HFF-Myc (cell line): Measurements from ENCODE around the gene KRT72.

ENCODE experiments used
- DNase-seq: peaks from one replicate; pipeline ENCODE4 v3.0.0-alpha.2; 2011; ENCODE audit warnings: low read depth; ENCODE audit errors: extremely low read depth
- H3K4me3 ChIP-seq: replicated peaks from 2 replicates; pipeline ENCODE4 v1.5.1; 2011; ENCODE audit warnings: low read depth, mild to moderate bottlenecking, control low read depth, low read length
- TF ChIP-seq, protein P1 (sequence below): IDR thresholded peaks from 2 replicates; pipeline ENCODE4 v1.5.1; 2012; ENCODE audit warnings: mild to moderate bottlenecking, low read depth, low read length, control low read depth; ENCODE audit errors: missing control alignments

KRT72 gene

DNA sequence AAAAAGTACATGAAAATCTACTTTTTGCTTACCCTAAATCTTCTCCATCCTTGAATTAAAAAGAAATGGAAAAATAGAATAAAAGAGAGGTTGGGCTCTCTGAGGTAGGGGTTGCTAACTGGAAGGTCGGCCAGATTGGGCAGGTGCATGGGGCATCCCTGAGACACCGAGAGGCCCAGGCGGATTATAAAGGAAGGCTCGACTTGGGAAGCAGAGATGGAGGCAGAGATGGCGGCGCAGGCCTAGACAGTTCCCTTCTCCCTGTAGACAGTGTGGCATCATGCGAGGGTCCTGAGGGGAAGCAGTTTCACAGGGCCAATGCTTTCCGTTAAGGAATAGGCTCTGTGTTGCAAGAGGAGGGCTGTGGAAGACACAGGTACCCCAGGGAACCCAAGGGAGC is 23.9 kb downstream of the KRT72 start:
- no peak overlapping the region for H3K4me3 ChIP-seq
- TF ChIP-seq, protein P1, sequence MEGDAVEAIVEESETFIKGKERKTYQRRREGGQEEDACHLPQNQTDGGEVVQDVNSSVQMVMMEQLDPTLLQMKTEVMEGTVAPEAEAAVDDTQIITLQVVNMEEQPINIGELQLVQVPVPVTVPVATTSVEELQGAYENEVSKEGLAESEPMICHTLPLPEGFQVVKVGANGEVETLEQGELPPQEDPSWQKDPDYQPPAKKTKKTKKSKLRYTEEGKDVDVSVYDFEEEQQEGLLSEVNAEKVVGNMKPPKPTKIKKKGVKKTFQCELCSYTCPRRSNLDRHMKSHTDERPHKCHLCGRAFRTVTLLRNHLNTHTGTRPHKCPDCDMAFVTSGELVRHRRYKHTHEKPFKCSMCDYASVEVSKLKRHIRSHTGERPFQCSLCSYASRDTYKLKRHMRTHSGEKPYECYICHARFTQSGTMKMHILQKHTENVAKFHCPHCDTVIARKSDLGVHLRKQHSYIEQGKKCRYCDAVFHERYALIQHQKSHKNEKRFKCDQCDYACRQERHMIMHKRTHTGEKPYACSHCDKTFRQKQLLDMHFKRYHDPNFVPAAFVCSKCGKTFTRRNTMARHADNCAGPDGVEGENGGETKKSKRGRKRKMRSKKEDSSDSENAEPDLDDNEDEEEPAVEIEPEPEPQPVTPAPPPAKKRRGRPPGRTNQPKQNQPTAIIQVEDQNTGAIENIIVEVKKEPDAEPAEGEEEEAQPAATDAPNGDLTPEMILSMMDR: no peak
- no peak for DNase-seq

DNA sequence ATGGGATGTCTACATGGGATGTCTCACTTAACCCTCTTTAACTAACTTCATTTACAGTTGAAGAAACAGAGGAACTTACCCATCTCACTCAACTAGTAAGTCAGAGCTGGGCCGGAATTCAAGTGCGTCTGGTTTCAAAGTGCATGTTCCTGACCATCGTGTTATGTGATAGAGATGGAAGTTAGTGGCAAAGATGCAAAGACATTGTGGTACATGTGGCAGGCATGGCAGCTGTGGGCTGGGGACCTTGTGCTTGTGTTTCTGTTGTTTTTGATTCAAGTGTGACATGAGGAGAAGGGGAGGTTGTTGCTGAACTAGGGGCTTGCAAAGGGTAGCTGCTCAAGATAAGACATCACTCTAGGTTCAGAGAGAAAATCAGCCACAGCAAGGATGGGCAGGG is 25.3 kb downstream of the KRT72 start:
- H3K4me3 ChIP-seq: no peak overlapping the region
- TF ChIP-seq, protein P1: no peak
- no peak for DNase-seq

DNA sequence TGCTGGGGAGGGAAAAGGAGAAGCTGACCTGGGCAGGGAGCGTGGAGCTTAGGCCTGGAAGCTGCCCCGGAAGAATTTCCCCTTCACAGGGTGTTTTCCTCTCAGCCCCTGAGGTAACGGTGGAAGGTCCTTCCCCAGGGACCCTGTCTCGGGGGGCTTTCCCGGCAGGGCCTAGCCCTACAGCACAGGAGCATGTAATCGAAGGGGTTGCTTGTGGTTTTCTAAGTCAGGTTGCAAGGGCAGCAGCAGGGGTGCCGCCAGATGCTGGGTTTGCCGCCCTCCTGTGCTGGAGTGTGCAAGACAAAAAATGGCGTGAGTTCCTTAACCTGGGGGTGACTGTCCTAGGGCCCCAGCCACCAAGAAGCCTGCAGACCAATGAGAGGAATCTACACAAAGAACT is 26.0 kb downstream of the KRT72 start:
- TF ChIP-seq, protein P1: no peak
- H3K4me3 ChIP-seq: no peak overlapping the region
- DNase-seq: no peak

DNA sequence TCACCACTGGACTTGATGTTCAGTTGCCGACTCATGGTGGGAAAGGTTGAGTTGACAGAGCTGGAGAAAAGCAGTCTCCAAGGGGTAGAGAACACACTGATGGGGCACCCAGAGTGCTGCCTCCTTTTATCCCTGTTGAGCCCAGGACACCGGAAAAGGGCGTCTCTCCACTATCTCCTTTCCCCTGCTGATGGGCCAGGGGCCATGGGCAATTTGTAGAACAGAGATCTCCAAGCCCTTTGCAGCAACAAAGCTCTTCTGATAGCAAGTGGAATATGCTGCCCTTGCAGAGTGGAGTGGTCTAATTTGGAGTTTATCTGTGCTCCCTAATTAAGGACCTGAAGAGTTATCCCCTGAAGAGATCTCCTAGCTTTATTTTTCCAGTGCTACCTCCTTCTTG is 27.5 kb downstream of the KRT72 start, which contains the start of gene KRT74:
KRT74 (minus strand) TSS at position 101 of the 400 bp plus-strand sequence; CDS start at position 35, 66 bp downstream.
- no peak within 1 kb of the TSS for H3K4me3 ChIP-seq
- TF ChIP-seq, protein P1: no peak
- DNase-seq: no peak

DNA sequence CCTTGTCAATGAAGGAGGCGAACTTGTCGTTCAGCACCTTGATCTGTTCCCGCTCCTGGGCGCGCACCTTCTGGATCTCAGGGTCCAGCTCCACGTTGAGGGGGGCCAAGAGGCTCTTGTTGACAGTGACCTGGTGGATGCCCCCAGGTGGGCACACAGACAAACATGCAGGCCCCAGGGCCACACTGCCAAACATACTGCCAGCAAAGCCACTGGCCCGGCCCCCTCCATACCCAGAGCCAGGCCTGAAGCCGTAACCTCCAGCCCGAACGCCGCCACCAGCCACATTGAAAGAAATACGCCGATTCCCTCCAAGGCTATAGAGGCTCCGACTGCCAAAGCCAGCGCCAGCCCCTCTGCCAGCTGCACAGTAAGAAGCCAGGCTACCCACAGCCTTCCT is 28.0 kb downstream of the KRT72 start:
- TF ChIP-seq, protein P1: no peak
- no peak overlapping the region for H3K4me3 ChIP-seq
- DNase-seq: no peak

DNA sequence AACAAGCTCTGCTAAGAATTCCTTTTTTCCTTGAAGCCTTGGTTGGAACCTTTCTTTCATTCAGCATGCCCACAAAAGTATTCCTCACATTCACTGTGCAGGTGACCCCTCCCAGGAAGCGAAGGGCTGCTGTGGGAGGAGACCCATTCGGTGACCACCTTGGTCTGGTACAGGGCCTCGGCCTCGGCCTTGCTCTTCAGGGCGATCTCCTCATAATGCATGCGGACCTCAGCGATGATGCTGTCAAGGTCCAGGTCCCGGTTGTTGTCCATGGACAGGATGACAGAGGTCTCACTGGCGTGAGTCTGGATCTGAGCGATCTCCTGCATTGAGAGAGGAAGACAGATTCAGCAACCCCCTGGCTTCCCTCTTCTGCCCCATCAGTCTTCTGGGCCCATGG is 30.8 kb downstream of the KRT72 start:
- TF ChIP-seq, protein P1: no peak
- no peak for DNase-seq
- H3K4me3 ChIP-seq: no peak overlapping the region

DNA sequence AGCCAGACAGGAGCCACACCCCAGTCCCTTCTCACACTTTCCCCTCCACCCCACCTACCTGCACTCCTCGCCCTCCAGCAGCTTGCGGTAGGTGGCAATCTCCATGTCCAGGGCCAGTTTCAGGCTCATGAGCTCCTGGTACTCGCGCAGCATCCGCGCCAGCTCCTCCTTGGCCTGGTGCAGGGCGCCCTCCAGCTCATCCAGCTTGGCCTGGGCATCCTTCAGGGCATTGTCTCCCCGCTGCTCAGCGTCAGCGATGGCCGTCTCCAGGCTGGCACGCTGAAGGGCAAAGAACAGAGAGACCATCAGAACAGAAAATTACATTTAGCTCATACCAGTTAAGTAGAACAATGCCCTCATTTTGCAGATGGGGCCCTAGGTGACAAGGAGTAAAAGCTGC is 33.2 kb downstream of the KRT72 start:
- H3K4me3 ChIP-seq: no peak overlapping the region
- no peak for DNase-seq
- TF ChIP-seq, protein P1: no peak
